HG03432 (cell line): ENCODE data around the gene VHLL.

ENCODE experiments used
- ATAC-seq: cut with Tn5 transposase; IDR thresholded peaks from one replicate; pipeline ENCODE4 v1.9.1; 2021; ENCODE audit warnings: mild to moderate bottlenecking, moderate library complexity; ENCODE audit not compliant: unreplicated experiment

VHLL gene

GRCh38 chr1:156257711-156258110 is 41.4 kb downstream of the VHLL start:
- no peak for ATAC-seq

GRCh38 chr1:156253634-156254033 is 45.5 kb downstream of the VHLL start:
- ATAC-seq, result no peak

GRCh38 chr1:156251527-156251926 is 47.6 kb downstream of the VHLL start:
- no peak for ATAC-seq

- ATAC-seq, result no peak
Measured at GRCh38 chr1:156249593-156249992, 49.5 kb downstream of the VHLL start.
